ENCODE data around the gene MEA1.

MEA1 gene

GRCh38 chr6:43009124-43009523 lies 4.6 kb downstream of the MEA1 start:
- DNase-seq (ENCODE audit: low spot score), result peak; percentile 37

GRCh38 chr6:43007126-43007525 lies 6.6 kb downstream of the MEA1 start:
- no peak for DNase-seq (ENCODE audit: low spot score)

GRCh38 chr6:43006251-43006650 lies 7.5 kb downstream of the MEA1 start:
- no peak for DNase-seq (ENCODE audit: low spot score)

- DNase-seq (ENCODE audit: low spot score), result no peak
Observed at GRCh38 chr6:43005844-43006243, 7.9 kb downstream of the MEA1 start.

- DNase-seq (ENCODE audit: low spot score), result no peak
Observed at GRCh38 chr6:43001843-43002242, 11.9 kb downstream of the MEA1 start.

GRCh38 chr6:42998205-42998604 lies 15.5 kb downstream of the MEA1 start:
- DNase-seq (ENCODE audit: low spot score), result peak; percentile 42

- DNase-seq (ENCODE audit: low spot score), result no peak
Observed at GRCh38 chr6:42996513-42996912, 17.2 kb downstream of the MEA1 start.

- no peak for DNase-seq (ENCODE audit: low spot score)
Observed at GRCh38 chr6:42993445-42993844, 20.3 kb downstream of the MEA1 start.

GRCh38 chr6:42989923-42990322 lies 23.8 kb downstream of the MEA1 start:
- no peak for DNase-seq (ENCODE audit: low spot score)

- no peak for DNase-seq (ENCODE audit: low spot score)
Observed at GRCh38 chr6:42988486-42989020, 25.2 kb downstream of the MEA1 start.

GRCh38 chr6:42987533-42988451 lies 26.0 kb downstream of the MEA1 start:
- no peak for DNase-seq (ENCODE audit: low spot score)

- DNase-seq (ENCODE audit: low spot score), result no peak
Observed at GRCh38 chr6:42984924-42985475, 28.7 kb downstream of the MEA1 start.

GRCh38 chr6:42984001-42984923 lies 29.5 kb downstream of the MEA1 start, which contains the start of gene PPP2R5D:
Gene PPP2R5D, plus strand, starts transcription at chr6:42984570. Its CDS starts 108 bp downstream, at chr6:42984678.
- DNase-seq (ENCODE audit: low spot score), result peak; percentile 99

GRCh38 chr6:42981836-42982235 lies 31.9 kb downstream of the MEA1 start:
- no peak for DNase-seq (ENCODE audit: low spot score)

- DNase-seq (ENCODE audit: low spot score), result peak; percentile 50
Observed at GRCh38 chr6:42979523-42980177, 34.1 kb downstream of the MEA1 start.

GRCh38 chr6:42978839-42979522 lies 34.8 kb downstream of the MEA1 start, which contains the start of gene PEX6:
Gene PEX6, minus strand, starts transcription at chr6:42979181. Its CDS starts 31 bp downstream, at chr6:42979150.
- DNase-seq (ENCODE audit: low spot score), result peak; percentile 87

- DNase-seq (ENCODE audit: low spot score), result peak; percentile 42
Observed at GRCh38 chr6:42978487-42978838, 35.3 kb downstream of the MEA1 start.

GRCh38 chr6:42974919-42975505 lies 38.7 kb downstream of the MEA1 start:
- DNase-seq (ENCODE audit: low spot score), result no peak

- no peak for DNase-seq (ENCODE audit: low spot score)
Observed at GRCh38 chr6:42973926-42974325, 39.8 kb downstream of the MEA1 start.

GRCh38 chr6:42971746-42972327 lies 41.9 kb downstream of the MEA1 start:
- DNase-seq (ENCODE audit: low spot score), result no peak
